ENCODE results near the gene MUC13.

The MUC13 gene

DNA sequence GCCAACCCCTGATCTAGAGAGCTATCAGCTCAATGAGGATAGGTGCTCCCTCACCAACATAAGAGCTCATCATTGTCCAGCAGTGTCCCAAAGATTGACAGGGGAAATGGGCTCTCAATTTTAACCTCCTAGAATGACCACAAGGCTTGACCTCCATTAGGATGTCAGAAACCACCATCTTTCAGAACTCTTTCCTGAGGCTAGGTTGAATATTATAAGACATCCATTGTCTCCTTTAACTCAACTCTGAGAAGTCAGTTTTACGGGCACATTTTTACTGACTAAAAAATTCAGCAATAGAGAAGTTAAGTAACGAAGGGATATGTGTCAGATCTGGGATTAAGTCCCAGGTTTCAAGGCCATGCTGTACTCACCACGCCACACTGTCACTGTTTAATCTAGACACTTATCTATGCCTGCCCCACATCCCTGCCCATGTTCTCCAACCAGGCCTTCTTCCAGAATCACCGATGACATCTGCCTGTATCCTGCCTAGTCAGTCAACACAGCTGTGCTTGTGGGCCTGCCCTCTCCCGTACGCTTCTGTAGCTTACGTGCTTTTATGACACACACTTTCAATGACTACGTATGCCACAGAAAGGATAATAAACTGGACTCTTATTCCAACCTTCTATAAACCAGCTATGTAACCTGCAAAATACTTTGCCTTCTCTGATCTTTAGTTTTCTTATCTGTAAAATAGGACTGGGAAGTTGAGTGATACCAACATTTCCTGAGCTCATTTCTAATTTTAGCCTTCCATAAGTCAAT is 17.1 kb upstream of the MUC13 start:
- H3K36me3 ChIP-seq (ENCODE audit: control insufficient read depth in 4 of 4, insufficient read depth in 4 of 4, low read length in 3 of 4): no peaks in the 10 kb centered on the region
- peaks cover 0 to 1% (median 0%) of the 10 kb centered on the region in 5 experiments for H3K9me3 ChIP-seq (ENCODE audit: control extremely low read depth in 1 of 5, control insufficient read depth in 4 of 5, insufficient read depth in 2 of 5, low read depth in 1 of 5, low read length in 4 of 5)
- no peak overlapping the region for H3K4me3 ChIP-seq (ENCODE audit: control insufficient read depth in 1 of 7, extremely low read depth in 1 of 7, insufficient read depth in 4 of 7, low read depth in 2 of 7, low read length in 6 of 7)
- DNase-seq: no peak
- no peak overlapping the region for H3K27ac ChIP-seq (ENCODE audit: insufficient read depth in 1 of 2, low read depth in 1 of 2, low read length in 2 of 2, poor library complexity in 1 of 2, severe bottlenecking in 2 of 2)
- ChIA-PET CTCF (interaction anchor here (1.3 kb wide), 1 partner anchor 15 kb away, joined by 3 read pairs; no protein-coding TSS in a partner anchor), POLR2A (no interaction called here)
- H3K4me1 ChIP-seq (ENCODE audit: control extremely low read depth in 1 of 4, control insufficient read depth in 4 of 4, insufficient read depth in 4 of 4, low read length in 3 of 4): peaks cover 0 to 3% (median 0%) of the 10 kb centered on the region in 4 experiments
- WGBS (ENCODE audit: insufficient coverage): 100% methylated on average over 6 of the region's 8 CpGs
- H3K27me3 ChIP-seq (replicated peaks in 2 of 5; ENCODE audit: control insufficient read depth in 4 of 5, insufficient read depth in 5 of 5, low read length in 4 of 5): no peaks in the 10 kb centered on the region

DNA sequence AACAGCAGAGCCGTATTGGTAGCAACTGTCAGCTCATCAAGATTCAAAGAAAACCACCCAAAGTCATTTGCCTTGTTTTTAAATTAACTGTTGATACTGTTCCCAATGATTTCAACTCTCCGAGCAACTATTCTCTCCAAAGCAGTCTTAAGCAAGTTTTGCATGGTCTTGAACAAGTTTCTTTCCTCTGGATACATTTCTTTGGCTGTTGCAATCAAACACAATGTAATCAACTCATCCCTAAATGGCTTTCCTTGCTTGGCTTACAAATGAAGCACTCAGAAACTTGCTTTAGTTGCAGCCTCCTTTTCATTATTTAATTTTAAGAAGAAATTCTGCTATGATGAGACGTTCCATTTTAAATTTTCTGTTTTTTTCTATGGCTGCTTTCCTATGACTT is 15.5 kb upstream of the MUC13 start:
- Histone ChIP-seq H3K27ac (ENCODE audit: insufficient read depth in 1 of 2, low read depth in 1 of 2, low read length in 2 of 2, poor library complexity in 1 of 2, severe bottlenecking in 2 of 2) (no peak overlapping the region), H3K36me3 (ENCODE audit: control insufficient read depth in 4 of 4, insufficient read depth in 4 of 4, low read length in 3 of 4) (no peaks in the 10 kb centered on the region), H3K4me1 (ENCODE audit: control extremely low read depth in 1 of 4, control insufficient read depth in 4 of 4, insufficient read depth in 4 of 4, low read length in 3 of 4) (peaks cover 0 to 3% (median 0%) of the 10 kb centered on the region in 4 experiments), H3K4me3 (ENCODE audit: control insufficient read depth in 1 of 7, extremely low read depth in 1 of 7, insufficient read depth in 4 of 7, low read depth in 2 of 7, low read length in 6 of 7) (no peak overlapping the region), H3K9me3 (ENCODE audit: control extremely low read depth in 1 of 5, control insufficient read depth in 4 of 5, insufficient read depth in 2 of 5, low read depth in 1 of 5, low read length in 4 of 5) (no peaks in the 10 kb centered on the region), H3K27me3 (replicated peaks in 2 of 5; ENCODE audit: control insufficient read depth in 4 of 5, insufficient read depth in 5 of 5, low read length in 4 of 5) (no peaks in the 10 kb centered on the region)
- DNase-seq: no peak
- POLR2A ChIA-PET: no interaction called here
- CTCF ChIA-PET: no interaction called here
- WGBS (ENCODE audit: insufficient coverage): 100% methylated on average over 2 of the region's 3 CpGs

DNA sequence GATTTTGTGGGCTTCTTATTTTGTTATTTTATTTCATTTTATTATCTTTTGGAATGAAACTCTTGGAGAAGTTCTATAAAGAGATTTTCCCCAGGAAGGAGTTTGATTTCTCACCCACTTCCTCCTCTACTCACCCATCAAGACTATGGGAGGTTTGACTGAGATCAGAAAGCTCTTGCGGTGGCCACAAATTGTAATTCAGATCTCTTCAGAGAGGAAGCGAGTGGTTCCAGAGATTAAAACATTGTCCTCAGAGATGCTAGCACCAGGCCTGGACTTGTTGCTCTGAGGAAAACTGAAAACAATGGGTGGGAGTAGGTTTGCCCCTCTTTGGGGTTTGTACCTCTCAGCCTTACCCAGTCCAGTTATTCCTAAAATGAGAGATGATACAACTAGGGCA is 8.1 kb upstream of the MUC13 start:
- ChIA-PET CTCF (no interaction called here), POLR2A (no interaction called here)
- DNase-seq: peak in 1 of 3 donors; percentile 61
- H3K27ac ChIP-seq (ENCODE audit: insufficient read depth in 1 of 2, low read depth in 1 of 2, low read length in 2 of 2, poor library complexity in 1 of 2, severe bottlenecking in 2 of 2): no peak overlapping the region
- no peak overlapping the region for H3K4me3 ChIP-seq (ENCODE audit: control insufficient read depth in 1 of 7, extremely low read depth in 1 of 7, insufficient read depth in 4 of 7, low read depth in 2 of 7, low read length in 6 of 7)
- no peaks in the 10 kb centered on the region for H3K27me3 ChIP-seq (replicated peaks in 2 of 5; ENCODE audit: control insufficient read depth in 4 of 5, insufficient read depth in 5 of 5, low read length in 4 of 5)
- peaks cover 0 to 8% (median 2%) of the 10 kb centered on the region in 4 experiments for H3K4me1 ChIP-seq (ENCODE audit: control extremely low read depth in 1 of 4, control insufficient read depth in 4 of 4, insufficient read depth in 4 of 4, low read length in 3 of 4)
- no peaks in the 10 kb centered on the region for H3K9me3 ChIP-seq (ENCODE audit: control extremely low read depth in 1 of 5, control insufficient read depth in 4 of 5, insufficient read depth in 2 of 5, low read depth in 1 of 5, low read length in 4 of 5)
- WGBS (ENCODE audit: insufficient coverage): 72% methylated on average over 2 of the region's 2 CpGs
- H3K36me3 ChIP-seq (ENCODE audit: control insufficient read depth in 4 of 4, insufficient read depth in 4 of 4, low read length in 3 of 4): no peaks in the 10 kb centered on the region

DNA sequence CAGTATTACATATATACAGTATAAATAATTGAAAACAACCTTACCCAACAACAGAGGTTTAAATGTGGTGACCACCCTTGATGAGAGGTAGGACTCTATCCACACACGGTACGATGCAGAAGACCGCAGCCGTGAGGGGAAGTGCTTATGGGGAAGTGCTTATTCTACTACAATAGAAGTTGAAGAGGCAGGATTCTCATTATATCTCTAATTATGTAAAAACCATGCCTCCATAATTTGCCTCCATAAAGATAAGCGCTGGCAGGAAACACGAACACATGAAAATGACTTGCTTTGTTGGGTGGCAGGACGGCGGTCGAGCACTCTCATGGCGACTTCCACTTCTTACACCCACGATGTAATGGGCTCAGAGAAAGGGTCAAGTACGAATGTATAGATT is 7.2 kb upstream of the MUC13 start:
- CTCF ChIA-PET: no interaction called here
- 20% methylated on average over 1 of the region's 12 CpGs for WGBS (ENCODE audit: insufficient coverage)
- DNase-seq: peak in 2 of 3 donors; percentile 84 to 91

DNA sequence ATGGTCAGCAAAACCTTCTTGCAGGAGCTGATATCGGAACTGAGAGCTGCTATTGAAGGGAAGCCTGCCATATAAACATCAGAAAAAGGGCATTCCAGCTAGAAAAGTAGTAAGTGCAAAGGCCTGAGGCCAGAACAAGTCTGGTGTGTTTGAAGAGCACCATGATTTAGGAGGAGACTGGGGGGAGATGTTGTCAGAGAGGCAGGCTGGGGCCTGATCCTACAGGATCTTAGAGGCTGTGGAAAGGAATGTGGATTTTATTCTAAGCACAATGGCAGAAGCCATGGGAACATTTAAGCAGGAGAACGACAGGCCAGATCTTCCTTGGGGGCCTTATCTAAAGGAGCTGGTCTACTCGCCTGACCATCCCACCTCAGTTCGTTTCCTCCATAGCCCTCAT is 5.1 kb upstream of the MUC13 start:
- H3K9me3 ChIP-seq (ENCODE audit: control extremely low read depth in 1 of 5, control insufficient read depth in 4 of 5, insufficient read depth in 2 of 5, low read depth in 1 of 5, low read length in 4 of 5): no peaks in the 10 kb centered on the region
- 100% methylated on average over 4 of the region's 4 CpGs for WGBS (ENCODE audit: insufficient coverage)
- no peak overlapping the region for H3K4me3 ChIP-seq (ENCODE audit: control insufficient read depth in 1 of 7, extremely low read depth in 1 of 7, insufficient read depth in 4 of 7, low read depth in 2 of 7, low read length in 6 of 7)
- ChIA-PET CTCF (interaction anchor here (1.1 to 1.9 kb wide), 4 partner anchors 9 to 15 kb away, joined by 3 to 5 read pairs (median 4); no protein-coding TSS in a partner anchor), POLR2A (no interaction called here)
- H3K27ac ChIP-seq (ENCODE audit: insufficient read depth in 1 of 2, low read depth in 1 of 2, low read length in 2 of 2, poor library complexity in 1 of 2, severe bottlenecking in 2 of 2): no peak overlapping the region
- H3K36me3 ChIP-seq (ENCODE audit: control insufficient read depth in 4 of 4, insufficient read depth in 4 of 4, low read length in 3 of 4): no peaks in the 10 kb centered on the region
- peaks cover 0 to 8% (median 2%) of the 10 kb centered on the region in 4 experiments for H3K4me1 ChIP-seq (ENCODE audit: control extremely low read depth in 1 of 4, control insufficient read depth in 4 of 4, insufficient read depth in 4 of 4, low read length in 3 of 4)
- DNase-seq: no peak
- H3K27me3 ChIP-seq (replicated peaks in 2 of 5; ENCODE audit: control insufficient read depth in 4 of 5, insufficient read depth in 5 of 5, low read length in 4 of 5): no peaks in the 10 kb centered on the region

More for the DNA sequence above, 7.2 kb upstream of the MUC13 start:
- Histone ChIP-seq H3K27ac (ENCODE audit: insufficient read depth in 1 of 2, low read depth in 1 of 2, low read length in 2 of 2, poor library complexity in 1 of 2, severe bottlenecking in 2 of 2) (no peak overlapping the region), H3K36me3 (ENCODE audit: control insufficient read depth in 4 of 4, insufficient read depth in 4 of 4, low read length in 3 of 4) (no peaks in the 10 kb centered on the region), H3K27me3 (replicated peaks in 2 of 5; ENCODE audit: control insufficient read depth in 4 of 5, insufficient read depth in 5 of 5, low read length in 4 of 5) (no peaks in the 10 kb centered on the region), H3K4me1 (ENCODE audit: control extremely low read depth in 1 of 4, control insufficient read depth in 4 of 4, insufficient read depth in 4 of 4, low read length in 3 of 4) (peaks cover 0 to 8% (median 2%) of the 10 kb centered on the region in 4 experiments), H3K9me3 (ENCODE audit: control extremely low read depth in 1 of 5, control insufficient read depth in 4 of 5, insufficient read depth in 2 of 5, low read depth in 1 of 5, low read length in 4 of 5) (no peaks in the 10 kb centered on the region), H3K4me3 (ENCODE audit: control insufficient read depth in 1 of 7, extremely low read depth in 1 of 7, insufficient read depth in 4 of 7, low read depth in 2 of 7, low read length in 6 of 7) (no peak overlapping the region)
- POLR2A ChIA-PET: no interaction called here

DNA sequence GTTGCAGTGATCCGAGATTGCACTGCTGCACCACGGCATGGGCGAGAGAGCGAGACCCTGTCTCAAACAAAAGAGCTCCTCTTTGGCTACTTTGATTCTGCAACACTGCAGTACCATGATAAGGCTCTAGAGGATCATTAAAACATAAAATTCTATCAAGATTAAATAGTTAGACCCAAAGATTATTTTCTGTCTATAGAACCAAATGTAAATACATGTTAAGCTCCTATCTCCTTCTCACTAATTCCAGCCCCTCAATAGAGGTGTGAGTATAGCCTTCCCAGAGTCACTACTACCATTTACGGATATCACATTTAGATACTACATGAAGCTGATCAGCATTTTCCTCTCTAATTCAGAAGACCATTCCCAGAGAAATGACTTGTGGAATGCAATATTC is 4.3 kb upstream of the MUC13 start:
- 100% methylated on average over 4 of the region's 5 CpGs for WGBS (ENCODE audit: insufficient coverage)
- Histone ChIP-seq H3K27ac (ENCODE audit: insufficient read depth in 1 of 2, low read depth in 1 of 2, low read length in 2 of 2, poor library complexity in 1 of 2, severe bottlenecking in 2 of 2) (no peak overlapping the region), H3K27me3 (replicated peaks in 2 of 5; ENCODE audit: control insufficient read depth in 4 of 5, insufficient read depth in 5 of 5, low read length in 4 of 5) (no peaks in the 10 kb centered on the region), H3K9me3 (ENCODE audit: control extremely low read depth in 1 of 5, control insufficient read depth in 4 of 5, insufficient read depth in 2 of 5, low read depth in 1 of 5, low read length in 4 of 5) (no peaks in the 10 kb centered on the region), H3K4me1 (ENCODE audit: control extremely low read depth in 1 of 4, control insufficient read depth in 4 of 4, insufficient read depth in 4 of 4, low read length in 3 of 4) (peaks cover 0 to 8% (median 2%) of the 10 kb centered on the region in 4 experiments), H3K36me3 (ENCODE audit: control insufficient read depth in 4 of 4, insufficient read depth in 4 of 4, low read length in 3 of 4) (no peaks in the 10 kb centered on the region), H3K4me3 (ENCODE audit: control insufficient read depth in 1 of 7, extremely low read depth in 1 of 7, insufficient read depth in 4 of 7, low read depth in 2 of 7, low read length in 6 of 7) (no peak overlapping the region)
- POLR2A ChIA-PET: no interaction called here
- DNase-seq: no peak
- CTCF ChIA-PET: interaction anchor here (1.1 to 1.9 kb wide), 4 partner anchors 8 to 15 kb away, joined by 3 to 5 read pairs (median 4); no protein-coding TSS in a partner anchor

DNA sequence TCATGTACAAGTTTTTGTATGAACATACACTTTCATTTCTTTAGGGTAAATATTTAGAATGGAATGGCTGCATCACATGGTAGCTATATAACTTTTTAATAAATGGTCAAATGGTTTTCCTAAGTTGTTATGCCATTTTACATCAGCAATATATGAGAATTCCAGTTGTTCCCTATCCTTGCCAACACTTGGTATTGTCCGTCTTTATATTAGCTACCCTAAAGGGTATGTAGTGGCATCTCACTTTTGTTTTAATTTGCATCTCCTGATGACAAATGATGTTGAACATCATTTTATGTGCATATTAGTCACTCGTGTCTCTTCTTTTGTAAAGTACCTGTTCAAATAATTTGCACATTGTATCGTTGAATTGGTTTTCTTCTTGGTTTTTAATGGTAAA is 2.5 kb upstream of the MUC13 start:
- Histone ChIP-seq H3K27ac (ENCODE audit: insufficient read depth in 1 of 2, low read depth in 1 of 2, low read length in 2 of 2, poor library complexity in 1 of 2, severe bottlenecking in 2 of 2) (no peak overlapping the region), H3K4me1 (ENCODE audit: control extremely low read depth in 1 of 4, control insufficient read depth in 4 of 4, insufficient read depth in 4 of 4, low read length in 3 of 4) (peaks cover 0 to 7% (median 2%) of the 10 kb centered on the region in 4 experiments), H3K27me3 (replicated peaks in 2 of 5; ENCODE audit: control insufficient read depth in 4 of 5, insufficient read depth in 5 of 5, low read length in 4 of 5) (no peaks in the 10 kb centered on the region), H3K36me3 (ENCODE audit: control insufficient read depth in 4 of 4, insufficient read depth in 4 of 4, low read length in 3 of 4) (no peaks in the 10 kb centered on the region), H3K9me3 (ENCODE audit: control extremely low read depth in 1 of 5, control insufficient read depth in 4 of 5, insufficient read depth in 2 of 5, low read depth in 1 of 5, low read length in 4 of 5) (no peaks in the 10 kb centered on the region), H3K4me3 (ENCODE audit: control insufficient read depth in 1 of 7, extremely low read depth in 1 of 7, insufficient read depth in 4 of 7, low read depth in 2 of 7, low read length in 6 of 7) (no peak overlapping the region)
- ChIA-PET POLR2A (no interaction called here), CTCF (interaction anchor here (0.6 to 2.5 kb wide), 2 partner anchors 9 to 10 kb away, joined by 3 to 12 read pairs; no protein-coding TSS in a partner anchor)
- no peak for DNase-seq
- WGBS (ENCODE audit: insufficient coverage): no CpG with 5 or more reads among the region's 3 CpGs

Measured in common myeloid progenitor, CD34-positive (primary cell).